Adrenal gland (tissue), 12 donors: Measurements from ENCODE around the gene YPEL2. TPM values are rescaled to one million over a fixed set of nuclear protein-coding genes. Genes with fewer than 3 reads are reported as not detected.
"Not testable (repeated sequence)": the region's sequence is repeated elsewhere in the genome, so short reads cannot be mapped to it uniquely, and the experiment has no call there.

Source experiments
- DNase-seq, 7 donors: peaks; one replicate each; pipeline ENCODE4 v3.0.0-alpha.2; 2019 to 2020
- H3K27ac ChIP-seq, 5 donors: fragments of 200-600 bp; sonication (generic) in 4 of 5; 1 replicate in 3 of 5; 2 replicates in 2 of 5; pipeline versions ENCODE4 v1.5.1 to v1.8.0; 2016 to 2020; ENCODE audit warnings: mild to moderate bottlenecking in 1 of 5
- H3K27me3 ChIP-seq: fragments of 200-600 bp; 2 replicates; pipeline ENCODE4 v1.8.0; 2021
- H3K36me3 ChIP-seq, 2 donors: fragments of 200-600 bp; replicated peaks in 1 of 2; 1 replicate in 1 of 2; 2 replicates in 1 of 2; pipeline versions ENCODE4 v1.5.1 to v1.8.0; 2018 to 2022
- H3K4me1 ChIP-seq, 2 donors: fragments of 200-600 bp; replicated peaks in 1 of 2; 1 replicate in 1 of 2; 2 replicates in 1 of 2; pipeline versions ENCODE4 v1.5.1 to v1.8.0; 2018 to 2021
- H3K4me3 ChIP-seq, 4 donors: fragments of 200-600 bp; sonication (generic) in 3 of 4; one replicate each; pipeline ENCODE4 v1.5.1; 2016 to 2018
- H3K9me3 ChIP-seq, 3 donors: fragments of 200-600 bp; sonication (generic) in 1 of 3; replicated peaks in 1 of 3; 1 replicate in 2 of 3; 2 replicates in 1 of 3; pipeline versions ENCODE4 v1.5.1 to v1.8.0; 2016 to 2021
- POLR2A ChIP-seq, 2 donors: fragments of 450-650 bp; IDR thresholded peaks; one replicate each; pipeline ENCODE4 v1.6.1; 2017; ENCODE audit warnings: antibody characterized with exemption in 2 of 2, mild to moderate bottlenecking in 2 of 2, moderate library complexity in 1 of 2
- WGBS, 4 donors: extraction: QIAGEN DNeasy Blood & Tissue Kit in 2 of 4; methylation state at CpG; one replicate each; pipeline versions ENCODE4 v1.1.5 to v1.1.7; 2013 to 2017; 5-methylcytosine and 5-hydroxymethylcytosine counted together
- intact Hi-C, 2 donors: fragments of 100-400 bp; cut with DNase I; formaldehyde crosslinking; loops; one replicate each; pipeline versions ENCODE4 v1.14.1 to v1.15.0; 2022 to 2023
- polyA plus RNA-seq, 3 donors: library from polyadenylated mRNA; stranded (reverse); fragments of 200-250 nt in 2 of 3; fragments of 350-450 nt in 1 of 3; fragmentation: Illumina TruSeq in 1 of 3; extraction: RNeasy Lipid Tissue Mini Kit (QIAGEN cat#74804) in 1 of 3; gene quantifications; one replicate each; pipeline ENCODE4 v1.2.3, GENCODE V29; 2013 to 2014
- total RNA-seq, 9 donors: library from RNA; depleted of rRNA in 4 of 9; stranded (reverse); fragments of >200 nt in 4 of 9; fragments of 120-200 nt in 1 of 9; fragmentation: NEBNext Ultra II Directional in 1 of 9; extraction: Animal tissue kit (Norgen Biotek cat#: 25700) in 1 of 9; gene quantifications; one replicate each; pipeline versions ENCODE4 v1.1.0 to v1.2.4, GENCODE V29; 2013 to 2023
- TF ChIP-seq, protein P1 (sequence below), 6 experiments: fragments of 450-650 bp in 4 of 6; fragments of 200-600 bp in 2 of 6; sonication (generic) in 1 of 6; IDR thresholded peaks; 1 replicate in 5 of 6; 2 replicates in 1 of 6; pipeline versions ENCODE4 v1.5.1 to v1.8.0; 2016 to 2021; ENCODE audit warnings: antibody characterized with exemption in 6 of 6, mild to moderate bottlenecking in 2 of 6, moderate library complexity in 1 of 6
- donor health status: healthy with polysubstance abuse.
- donor health status: Bipolar disorder and iron deficiency.
- donor health status: DM: yes; HTN: yes; CAD: no.
- donor health status: DM: no; HTN: no; CAD: no.
- donor health status: DM: no; HTN: no; CAD: no.
- donor health status: DM: yes; HTN: yes; CAD: no.

Gene YPEL2
- total and polyA plus RNA-seq, 12 donors: 5.8 to 33.5 (median 18.3) TPM

DNA sequence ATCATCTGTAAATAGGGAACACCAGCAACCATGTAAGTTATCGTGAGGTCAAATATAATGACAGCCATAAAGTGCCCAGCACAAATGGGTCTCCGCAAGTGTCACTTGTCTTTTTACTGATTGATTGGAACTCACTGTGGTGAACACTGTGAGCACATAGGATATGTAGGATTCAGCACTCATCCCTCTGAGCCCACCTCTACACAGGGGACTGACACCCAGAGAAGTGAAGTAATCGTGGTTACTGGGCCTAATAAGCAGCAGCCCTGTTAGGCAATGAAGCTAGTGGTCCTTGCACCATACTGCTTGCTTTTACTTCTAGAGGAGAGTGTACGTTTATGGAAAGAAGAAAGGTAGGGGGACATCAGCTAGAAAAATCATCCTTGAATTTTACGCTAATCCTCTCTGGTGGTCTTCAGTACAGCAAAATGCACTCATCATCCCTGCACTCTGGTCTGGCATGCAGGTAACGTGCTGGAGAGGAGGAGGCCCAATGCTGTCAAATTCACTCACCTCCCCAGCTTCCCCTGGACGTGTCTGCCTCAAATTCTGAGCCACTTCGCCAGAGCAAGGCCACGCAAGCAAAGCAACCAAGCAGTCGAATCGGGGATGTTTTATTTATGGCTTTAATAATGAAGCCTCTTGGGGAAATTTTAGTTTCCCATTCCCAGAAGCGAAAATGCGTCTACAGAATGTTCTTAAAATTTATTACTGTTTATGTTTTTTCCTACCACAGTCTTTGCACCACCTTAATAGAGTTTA, 74.7 kb downstream of the YPEL2 start:
- H3K36me3 ChIP-seq: no peaks in the 10 kb centered on the region
- intact Hi-C loops: no loop called here
- WGBS, 4 donors: 63 to 75% (median 68%) methylated on average over 13 of the region's 13 CpGs

GRCh38 chr17:59406808-59407381, 75.4 kb downstream of the YPEL2 start:
- intact Hi-C loops: no loop called here
- peaks cover 15 to 31% of the 10 kb centered on the region in 2 donors for H3K4me1 ChIP-seq
- H3K36me3 ChIP-seq: no peaks in the 10 kb centered on the region
- no peaks in the 10 kb centered on the region for H3K9me3 ChIP-seq
- peak overlapping the region in 2 of 5 donors; percentile 13 to 43 for H3K27ac ChIP-seq
- TF ChIP-seq, protein P1, sequence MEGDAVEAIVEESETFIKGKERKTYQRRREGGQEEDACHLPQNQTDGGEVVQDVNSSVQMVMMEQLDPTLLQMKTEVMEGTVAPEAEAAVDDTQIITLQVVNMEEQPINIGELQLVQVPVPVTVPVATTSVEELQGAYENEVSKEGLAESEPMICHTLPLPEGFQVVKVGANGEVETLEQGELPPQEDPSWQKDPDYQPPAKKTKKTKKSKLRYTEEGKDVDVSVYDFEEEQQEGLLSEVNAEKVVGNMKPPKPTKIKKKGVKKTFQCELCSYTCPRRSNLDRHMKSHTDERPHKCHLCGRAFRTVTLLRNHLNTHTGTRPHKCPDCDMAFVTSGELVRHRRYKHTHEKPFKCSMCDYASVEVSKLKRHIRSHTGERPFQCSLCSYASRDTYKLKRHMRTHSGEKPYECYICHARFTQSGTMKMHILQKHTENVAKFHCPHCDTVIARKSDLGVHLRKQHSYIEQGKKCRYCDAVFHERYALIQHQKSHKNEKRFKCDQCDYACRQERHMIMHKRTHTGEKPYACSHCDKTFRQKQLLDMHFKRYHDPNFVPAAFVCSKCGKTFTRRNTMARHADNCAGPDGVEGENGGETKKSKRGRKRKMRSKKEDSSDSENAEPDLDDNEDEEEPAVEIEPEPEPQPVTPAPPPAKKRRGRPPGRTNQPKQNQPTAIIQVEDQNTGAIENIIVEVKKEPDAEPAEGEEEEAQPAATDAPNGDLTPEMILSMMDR (IDR thresholded peaks at IDR 0.05): no peak
- peak in 1 of 2 donors; percentile 13 for TF ChIP-seq POLR2A (IDR thresholded peaks at IDR 0.05)
- 21 to 35% (median 30%) methylated on average over 7 of the region's 7 CpGs for WGBS, 4 donors
- no peak overlapping the region for H3K4me3 ChIP-seq
- no peaks in the 10 kb centered on the region for H3K27me3 ChIP-seq
- peak in 5 of 7 donors; percentile 34 to 65 (median 59) for DNase-seq

More for the DNA sequence above, 74.7 kb downstream of the YPEL2 start:
- DNase-seq: no peak
- H3K9me3 ChIP-seq: no peaks in the 10 kb centered on the region
- no peak for TF ChIP-seq POLR2A (IDR thresholded peaks at IDR 0.05)
- TF ChIP-seq, protein P1 (IDR thresholded peaks at IDR 0.05): no peak
- peak overlapping the region in 2 of 5 donors; percentile 13 to 43 for H3K27ac ChIP-seq
- H3K4me3 ChIP-seq: no peak overlapping the region
- no peaks in the 10 kb centered on the region for H3K27me3 ChIP-seq
- H3K4me1 ChIP-seq: peaks cover 22 to 38% of the 10 kb centered on the region in 2 donors

DNA sequence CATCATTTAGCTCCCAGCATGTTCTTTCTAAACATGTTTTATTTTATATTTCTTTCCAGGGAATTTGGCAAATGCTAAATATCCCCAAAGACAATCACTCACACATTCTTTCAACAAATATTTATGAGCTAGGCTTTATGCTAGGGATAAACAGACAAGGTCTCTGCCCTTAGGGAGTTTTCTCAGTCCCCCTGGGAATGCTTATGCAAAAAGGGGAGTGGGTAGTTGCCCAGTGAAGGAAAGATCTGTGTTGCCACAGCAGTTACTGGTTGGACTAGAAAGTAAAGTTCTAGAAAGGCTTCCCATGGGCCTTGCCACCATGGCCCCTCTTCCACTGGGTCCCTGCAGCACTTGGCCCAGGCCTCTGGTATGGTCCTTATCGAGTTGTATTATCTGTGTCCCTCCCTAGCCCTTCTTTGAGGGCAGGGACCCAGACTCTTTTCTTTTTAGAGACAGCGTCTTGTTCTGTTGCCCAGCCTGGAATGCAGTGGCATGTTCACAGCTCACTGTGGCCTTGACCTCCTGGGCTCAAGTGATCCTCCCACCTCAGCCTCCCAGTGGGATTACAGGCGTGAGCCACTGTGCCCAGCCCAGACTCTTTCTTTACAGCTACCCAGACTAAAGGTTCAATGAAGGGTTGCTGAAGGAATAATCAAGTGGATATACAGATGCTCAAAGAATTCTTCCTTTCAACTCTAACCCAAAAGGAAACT, 78.0 kb downstream of the YPEL2 start:
- H3K4me1 ChIP-seq: peaks cover 10 to 15% of the 10 kb centered on the region in 2 donors
- no peak overlapping the region for H3K4me3 ChIP-seq
- H3K36me3 ChIP-seq: no peaks in the 10 kb centered on the region
- intact Hi-C loops: no loop called here
- DNase-seq: no peak
- H3K27me3 ChIP-seq: no peaks in the 10 kb centered on the region
- WGBS, 4 donors: 66 to 83% (median 82%) methylated on average over 3 of the region's 3 CpGs
- H3K9me3 ChIP-seq: no peaks in the 10 kb centered on the region
- no peak overlapping the region for H3K27ac ChIP-seq
- TF ChIP-seq, protein P1 (IDR thresholded peaks at IDR 0.05): no peak
- no peak for TF ChIP-seq POLR2A (IDR thresholded peaks at IDR 0.05)

DNA sequence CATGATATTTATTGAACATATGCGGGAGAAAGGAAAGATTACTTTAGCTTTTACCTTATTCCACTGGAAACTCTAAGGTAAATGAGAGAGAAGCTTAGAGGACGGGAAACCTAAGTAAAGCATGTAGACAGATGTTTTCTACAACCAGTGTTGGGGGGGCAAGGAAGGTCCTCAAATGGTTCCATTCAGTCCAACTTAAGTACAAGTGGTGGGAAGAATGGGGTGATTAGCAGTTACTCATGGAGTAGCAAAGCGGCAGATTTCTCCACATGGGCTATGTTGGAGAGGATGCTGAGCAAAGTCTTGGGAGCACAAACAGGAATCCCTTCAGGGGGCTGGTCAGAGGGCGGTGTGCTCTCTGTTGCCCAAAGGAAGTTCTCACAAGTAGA, 78.6 kb downstream of the YPEL2 start:
- intact Hi-C loops: no loop called here
- no peaks in the 10 kb centered on the region for H3K9me3 ChIP-seq
- H3K27ac ChIP-seq: no peak overlapping the region
- H3K4me3 ChIP-seq: no peak overlapping the region
- DNase-seq: no peak
- no peak for TF ChIP-seq POLR2A (IDR thresholded peaks at IDR 0.05)
- WGBS, 4 donors: 94 to 99% (median 97%) methylated on average over 4 of the region's 4 CpGs
- H3K36me3 ChIP-seq: no peaks in the 10 kb centered on the region
- no peaks in the 10 kb centered on the region for H3K27me3 ChIP-seq
- H3K4me1 ChIP-seq: peaks cover 10 to 15% of the 10 kb centered on the region in 2 donors

- WGBS, 4 donors: 87 to 95% (median 90%) methylated on average over 5 of the region's 5 CpGs
- DNase-seq, H3K4me1 ChIP-seq, intact Hi-C loops, H3K4me3 ChIP-seq, H3K36me3 ChIP-seq, H3K27ac ChIP-seq, H3K9me3 ChIP-seq, H3K27me3 ChIP-seq: not testable (repeated sequence)
Observed at GRCh38 chr17:59412431-59412830, 81.0 kb downstream of the YPEL2 start.
